Muscle of leg (tissue), 11 donors: ENCODE measurements around the gene DRAXIN. TPM values are rescaled to one million over a fixed set of nuclear protein-coding genes. Genes with fewer than 3 reads are reported as not detected.

Experiments used
- DNase-seq: peaks from one replicate; pipeline ENCODE4 v3.0.0; 2013
- H3K27ac ChIP-seq: one replicate; pipeline ENCODE4 v1.5.1; 2013; ENCODE audit warnings: mild to moderate bottlenecking, low read length, control low read depth
- H3K27me3 ChIP-seq: one replicate; pipeline ENCODE4 v1.6.1; 2013; ENCODE audit warnings: low read length; ENCODE audit not compliant: control insufficient read depth, insufficient read depth
- H3K36me3 ChIP-seq: one replicate; pipeline ENCODE4 v1.6.1; 2013; ENCODE audit warnings: low read length; ENCODE audit not compliant: control insufficient read depth, insufficient read depth
- H3K4me1 ChIP-seq: one replicate; pipeline ENCODE4 v1.6.1; 2013; ENCODE audit warnings: low read length; ENCODE audit not compliant: control insufficient read depth, insufficient read depth
- H3K4me3 ChIP-seq: one replicate; pipeline ENCODE4 v1.5.1; 2013; ENCODE audit warnings: low read length, control low read depth
- H3K9me3 ChIP-seq: replicated peaks from 2 replicates; pipeline ENCODE4 v1.6.1; 2013; ENCODE audit warnings: low read depth, low read length; ENCODE audit not compliant: control insufficient read depth
- WGBS: methylation state at CpG from one replicate; pipeline ENCODE4 v1.1.5; 2013; ENCODE audit warnings: missing lambda C conversion rate; ENCODE audit not compliant: insufficient coverage; 5-methylcytosine and 5-hydroxymethylcytosine counted together
- polyA plus RNA-seq, 8 donors: library from polyadenylated mRNA; unstranded; fragments of 120-200 nt; gene quantifications; one replicate each; pipeline versions ENCODE4 v1.2.1 to v1.2.3, GENCODE V29; 2013; ENCODE audit warnings: inconsistent platforms in 1 of 8, low replicate concordance in 1 of 8; ENCODE audit not compliant: insufficient read length in 8 of 8, insufficient read depth in 1 of 8
- total RNA-seq: library from RNA; stranded (reverse); fragments of 120-200 nt; gene quantifications from one replicate; pipeline ENCODE4 v1.2.4, GENCODE V29; 2013

Gene DRAXIN
- total and polyA plus RNA-seq, 9 donors: 0.20 to 0.56 (median 0.28) TPM

DNA sequence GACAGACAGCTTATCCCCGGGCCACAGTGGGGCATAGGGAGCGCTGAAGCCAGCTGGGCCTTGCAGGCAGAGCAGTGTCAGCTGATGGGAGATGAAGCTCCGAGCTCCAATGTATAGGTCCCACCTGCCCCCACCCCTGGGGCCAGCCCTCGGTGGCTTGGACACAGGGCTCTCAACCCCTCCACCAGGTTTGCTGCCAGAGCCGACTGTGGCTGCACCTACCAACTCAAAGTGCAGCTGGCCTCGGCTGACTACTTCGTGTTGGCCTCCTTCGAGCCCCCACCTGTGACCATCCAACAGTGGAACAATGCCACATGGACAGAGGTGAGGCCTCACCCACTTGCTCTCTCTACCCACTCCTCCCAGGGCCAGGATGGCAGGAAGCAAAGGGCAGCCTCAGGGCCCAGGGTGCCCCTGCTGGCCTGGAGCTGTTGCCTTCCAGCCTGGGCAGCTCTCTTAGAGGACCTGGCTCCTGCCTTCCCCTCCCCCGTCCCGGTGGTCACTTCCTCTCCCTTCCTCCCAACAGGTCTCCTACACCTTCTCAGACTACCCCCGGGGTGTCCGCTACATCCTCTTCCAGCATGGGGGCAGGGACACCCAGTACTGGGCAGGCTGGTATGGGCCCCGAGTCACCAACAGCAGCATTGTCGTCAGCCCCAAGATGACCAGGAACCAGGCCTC lies 18.3 kb upstream of the DRAXIN start:
- H3K27me3 ChIP-seq: no peaks in the 10 kb centered on the region
- WGBS: 91% methylated on average over 14 of the region's 14 CpGs
- peaks cover 56% of the 10 kb centered on the region for H3K36me3 ChIP-seq

DNA sequence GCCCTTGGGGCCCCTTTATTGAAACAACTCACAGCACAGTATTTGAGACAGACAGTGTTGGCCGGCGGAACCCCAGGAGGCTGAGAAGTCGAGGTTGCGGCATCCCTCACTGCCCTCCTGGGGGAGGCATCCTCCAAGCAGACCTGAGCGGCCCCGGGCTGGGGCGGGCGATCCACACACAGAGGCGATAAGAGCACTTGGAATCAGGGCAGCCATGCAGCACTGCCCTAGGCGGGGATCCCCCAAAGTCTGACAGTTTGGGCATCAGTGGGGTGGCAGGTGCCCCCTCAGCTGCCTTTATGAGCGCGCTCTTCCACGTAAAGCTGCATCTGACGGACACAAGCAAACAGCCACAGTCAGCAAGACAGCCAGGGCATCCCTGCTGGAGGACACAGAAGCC lies 17.0 kb upstream of the DRAXIN start:
- Histone ChIP-seq H3K27me3 (no peaks in the 10 kb centered on the region), H3K4me3 (no peak overlapping the region), H3K27ac (no peak overlapping the region), H3K9me3 (no peaks in the 10 kb centered on the region), H3K36me3 (peaks cover 53% of the 10 kb centered on the region), H3K4me1 (no peaks in the 10 kb centered on the region)
- 94% methylated on average over 14 of the region's 14 CpGs for WGBS
- no peak for DNase-seq

More for the DNA sequence above, 18.3 kb upstream of the DRAXIN start:
- H3K4me1 ChIP-seq: no peaks in the 10 kb centered on the region
- no peaks in the 10 kb centered on the region for H3K9me3 ChIP-seq
- DNase-seq: no peak
- no peak overlapping the region for H3K27ac ChIP-seq
- no peak overlapping the region for H3K4me3 ChIP-seq

DNA sequence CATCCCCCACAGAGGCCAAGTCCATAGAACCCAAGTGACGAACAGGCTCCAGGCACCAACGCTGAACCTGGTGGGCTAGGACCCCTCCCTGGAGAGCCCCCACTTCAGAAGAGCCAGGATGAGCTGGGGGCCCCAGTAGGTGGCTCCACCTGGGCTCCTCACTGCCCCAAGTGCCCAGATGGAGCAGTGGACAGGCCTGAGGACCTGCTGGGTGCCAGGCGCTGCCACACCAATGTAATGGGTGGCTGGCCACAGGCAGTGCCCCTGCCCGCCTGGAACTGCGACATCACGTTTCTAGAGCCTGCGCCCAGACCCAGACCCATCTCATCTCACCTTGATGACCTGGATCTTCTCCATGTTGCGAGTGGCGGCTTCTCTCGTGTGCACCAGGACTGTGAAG lies 16.2 kb upstream of the DRAXIN start:
- H3K27ac ChIP-seq: no peak overlapping the region
- H3K36me3 ChIP-seq: peaks cover 50% of the 10 kb centered on the region
- 95% methylated on average over 5 of the region's 10 CpGs for WGBS

DNA sequence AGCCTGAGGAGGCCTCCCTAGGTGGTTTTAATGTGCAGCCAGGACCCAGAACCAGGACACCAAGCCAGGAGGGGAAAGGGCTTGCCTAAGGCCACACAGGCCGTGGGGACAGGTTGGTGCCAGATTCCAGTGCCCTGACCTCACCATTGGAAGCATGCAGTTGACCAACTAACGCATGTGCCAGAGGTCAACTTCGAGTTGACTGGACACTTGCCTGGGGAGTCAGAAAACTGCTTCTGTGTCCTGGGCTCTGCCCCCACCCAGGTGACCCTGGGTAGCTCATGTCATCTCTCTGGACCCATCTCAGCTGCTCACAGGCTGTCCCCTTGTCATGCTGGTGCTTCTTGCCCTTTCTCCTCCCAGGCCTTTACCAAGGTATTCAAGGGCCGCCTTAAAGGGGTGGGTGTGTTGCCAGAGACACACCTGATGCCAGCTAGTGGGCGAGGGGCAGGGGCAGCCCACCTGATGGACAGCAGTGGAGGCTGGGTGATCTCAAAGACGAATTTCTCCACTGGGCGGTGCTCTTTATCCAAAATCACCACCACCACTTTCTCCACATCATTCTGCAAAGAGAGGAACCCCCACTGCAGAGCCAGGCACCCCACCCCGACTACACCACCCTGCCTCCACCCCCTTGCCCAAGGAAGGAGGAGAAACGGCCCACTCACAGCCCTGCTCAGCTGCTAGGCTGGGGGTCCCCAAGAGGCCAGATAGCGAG lies 15.0 kb upstream of the DRAXIN start:
- H3K4me1 ChIP-seq: peaks cover 9% of the 10 kb centered on the region
- H3K36me3 ChIP-seq: peaks cover 49% of the 10 kb centered on the region
- H3K9me3 ChIP-seq: no peaks in the 10 kb centered on the region
- no peak overlapping the region for H3K27ac ChIP-seq
- no peak overlapping the region for H3K4me3 ChIP-seq
- WGBS: 88% methylated on average over 5 of the region's 10 CpGs
- H3K27me3 ChIP-seq: no peaks in the 10 kb centered on the region
- no peak for DNase-seq

More for the DNA sequence above, 16.2 kb upstream of the DRAXIN start:
- Histone ChIP-seq H3K27me3 (no peaks in the 10 kb centered on the region), H3K4me1 (peaks cover 3% of the 10 kb centered on the region), H3K4me3 (no peak overlapping the region), H3K9me3 (no peaks in the 10 kb centered on the region)
- no peak for DNase-seq

DNA sequence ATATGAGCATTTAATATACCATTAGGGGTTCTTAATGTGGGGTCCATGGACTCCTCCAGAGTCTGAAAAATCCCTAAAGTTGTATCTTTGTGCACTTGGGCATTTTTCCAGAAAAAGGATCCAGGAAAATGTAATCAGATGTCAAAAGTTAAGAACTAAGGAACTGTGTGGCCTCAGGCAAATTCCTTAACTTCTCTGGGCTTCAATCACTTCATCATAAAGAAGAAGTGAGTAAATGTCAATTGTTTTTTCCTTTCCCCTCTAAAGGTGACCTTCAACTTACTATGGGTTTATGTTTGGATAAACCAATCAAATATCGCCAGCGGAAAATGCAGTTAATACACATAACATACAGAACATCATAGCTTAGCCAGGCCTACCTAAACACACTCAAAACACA lies 13.1 kb upstream of the DRAXIN start:
- peaks cover 16% of the 10 kb centered on the region for H3K4me1 ChIP-seq
- no CpG with 5 or more reads among the region's 2 CpGs for WGBS
- H3K27ac ChIP-seq: no peak overlapping the region
- peaks cover 39% of the 10 kb centered on the region for H3K36me3 ChIP-seq
- H3K4me3 ChIP-seq: no peak overlapping the region
- DNase-seq: no peak
- no peaks in the 10 kb centered on the region for H3K9me3 ChIP-seq
- peaks cover 8% of the 10 kb centered on the region for H3K27me3 ChIP-seq

- peak overlapping the region; percentile 40 for H3K27ac ChIP-seq
- no peaks in the 10 kb centered on the region for H3K9me3 ChIP-seq
- DNase-seq: no peak
- H3K27me3 ChIP-seq: peaks cover 10% of the 10 kb centered on the region
- H3K36me3 ChIP-seq: peaks cover 22% of the 10 kb centered on the region
- WGBS: 5% methylated on average over 57 of the region's 65 CpGs
- peaks cover 16% of the 10 kb centered on the region for H3K4me1 ChIP-seq
- peak overlapping the region; percentile 91 for H3K4me3 ChIP-seq
Observed at GRCh38 chr1:11680270-11681070, 11.0 kb upstream of the DRAXIN start.

DNA sequence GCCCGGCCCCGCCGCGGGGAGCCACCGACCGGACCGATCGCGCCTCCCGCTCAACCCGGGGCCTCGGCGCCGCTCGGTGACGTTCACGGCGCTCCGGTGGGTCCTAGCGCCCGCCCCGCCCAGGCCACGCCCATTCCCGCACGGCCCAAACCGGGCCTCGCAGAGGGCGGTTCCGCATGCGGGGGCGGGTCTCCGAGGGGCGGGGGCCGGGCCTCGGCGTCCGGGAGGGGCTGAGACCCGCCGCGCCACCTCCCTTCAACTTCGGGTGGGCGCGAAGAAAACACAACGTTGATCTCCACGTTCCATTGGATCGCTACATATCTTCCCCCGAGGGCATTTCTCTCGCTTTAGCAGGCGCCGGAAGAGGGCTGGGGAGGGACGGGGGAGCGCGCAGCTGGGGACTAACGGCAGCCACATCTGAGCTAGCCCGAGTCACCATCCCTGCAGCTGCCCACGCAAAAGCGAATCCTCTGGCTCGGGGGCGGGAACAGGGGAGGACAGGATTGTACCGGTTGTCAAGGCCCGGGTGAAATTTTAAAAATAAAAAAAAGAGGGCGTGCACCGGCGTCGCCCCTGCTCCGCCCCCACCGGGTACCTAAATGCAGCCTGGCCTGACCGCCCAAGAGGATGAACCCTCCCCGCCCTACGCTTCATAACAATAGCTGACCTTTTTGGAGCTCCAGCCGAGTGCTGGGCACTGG lies 10.3 kb upstream of the DRAXIN start, which contains the start of gene MAD2L2:
MAD2L2 (minus strand) TSS at position 78 of the 701 bp plus-strand sequence. CDS start 547 bp downstream, outside the sequence.
- Histone ChIP-seq H3K9me3 (no peaks in the 10 kb centered on the region), H3K4me3 (peak within 1 kb of the TSS; percentile 91), H3K27me3 (peaks cover 10% of the 10 kb centered on the region), H3K36me3 (peaks cover 16% of the 10 kb centered on the region), H3K4me1 (peaks cover 16% of the 10 kb centered on the region), H3K27ac (peak within 1 kb of the TSS; percentile 75)
- under 1% methylated on average over 59 of the region's 71 CpGs for WGBS
- peak; percentile 94 for DNase-seq

- Histone ChIP-seq H3K4me1 (peaks cover 16% of the 10 kb centered on the region), H3K9me3 (no peaks in the 10 kb centered on the region), H3K4me3 (no peak overlapping the region), H3K27me3 (peaks cover 10% of the 10 kb centered on the region), H3K27ac (no peak overlapping the region), H3K36me3 (peaks cover 6% of the 10 kb centered on the region)
- WGBS: 3% methylated on average over 4 of the region's 7 CpGs
- DNase-seq: no peak
Observed at GRCh38 chr1:11682287-11682771, 9.2 kb upstream of the DRAXIN start.

GRCh38 chr1:11682799-11683198 lies 8.7 kb upstream of the DRAXIN start:
- no peak for DNase-seq
- H3K36me3 ChIP-seq: peaks cover under 1% of the 10 kb centered on the region
- H3K4me3 ChIP-seq: no peak overlapping the region
- WGBS: 0% methylated on average over 1 of the region's 1 CpG
- H3K27me3 ChIP-seq: peaks cover 11% of the 10 kb centered on the region
- peaks cover 16% of the 10 kb centered on the region for H3K4me1 ChIP-seq
- H3K9me3 ChIP-seq: no peaks in the 10 kb centered on the region
- no peak overlapping the region for H3K27ac ChIP-seq
